GM12865 (cell line): ENCODE data around the gene WDR54.

ENCODE experiments used
- DNase-seq: peaks from one replicate; pipeline ENCODE4 v3.0.0; 2010; ENCODE audit warnings: low read depth
- H3K4me3 ChIP-seq: 2 replicates; pipeline ENCODE4 v1.5.1; 2011; ENCODE audit warnings: mild to moderate bottlenecking, low read depth, low read length, control low read depth
- TF ChIP-seq, protein P1 (sequence below): IDR thresholded peaks from 2 replicates; pipeline ENCODE4 v1.5.1; 2011; ENCODE audit warnings: low read length, control low read depth, low read depth, inconsistent platforms; ENCODE audit not compliant: insufficient read depth; ENCODE audit errors: missing control alignments

The WDR54 gene

DNA sequence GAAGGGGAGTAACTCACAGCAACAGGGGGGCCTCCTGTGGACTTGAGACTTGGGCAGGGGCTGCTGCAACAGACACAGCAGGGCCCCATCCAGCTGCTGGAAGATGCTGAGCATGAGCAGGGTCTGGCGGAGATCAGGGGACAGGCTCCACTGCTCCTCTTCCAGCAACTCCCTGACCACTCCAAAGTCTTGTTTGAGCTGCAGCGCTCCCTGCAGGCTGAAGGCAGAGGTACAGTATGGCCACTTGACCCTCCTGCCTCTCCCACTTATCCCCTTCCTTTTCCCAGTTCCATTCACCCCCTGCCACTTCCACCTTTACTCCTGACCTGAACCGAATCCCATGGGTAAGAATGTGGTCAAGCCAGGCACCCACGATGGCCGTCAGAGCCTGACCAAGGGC, 53.4 kb downstream of the WDR54 start:
- DNase-seq = no peak
- H3K4me3 ChIP-seq = no peak overlapping the region
- TF ChIP-seq, protein P1, sequence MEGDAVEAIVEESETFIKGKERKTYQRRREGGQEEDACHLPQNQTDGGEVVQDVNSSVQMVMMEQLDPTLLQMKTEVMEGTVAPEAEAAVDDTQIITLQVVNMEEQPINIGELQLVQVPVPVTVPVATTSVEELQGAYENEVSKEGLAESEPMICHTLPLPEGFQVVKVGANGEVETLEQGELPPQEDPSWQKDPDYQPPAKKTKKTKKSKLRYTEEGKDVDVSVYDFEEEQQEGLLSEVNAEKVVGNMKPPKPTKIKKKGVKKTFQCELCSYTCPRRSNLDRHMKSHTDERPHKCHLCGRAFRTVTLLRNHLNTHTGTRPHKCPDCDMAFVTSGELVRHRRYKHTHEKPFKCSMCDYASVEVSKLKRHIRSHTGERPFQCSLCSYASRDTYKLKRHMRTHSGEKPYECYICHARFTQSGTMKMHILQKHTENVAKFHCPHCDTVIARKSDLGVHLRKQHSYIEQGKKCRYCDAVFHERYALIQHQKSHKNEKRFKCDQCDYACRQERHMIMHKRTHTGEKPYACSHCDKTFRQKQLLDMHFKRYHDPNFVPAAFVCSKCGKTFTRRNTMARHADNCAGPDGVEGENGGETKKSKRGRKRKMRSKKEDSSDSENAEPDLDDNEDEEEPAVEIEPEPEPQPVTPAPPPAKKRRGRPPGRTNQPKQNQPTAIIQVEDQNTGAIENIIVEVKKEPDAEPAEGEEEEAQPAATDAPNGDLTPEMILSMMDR = peak; percentile 44
